ENCODE results near the gene KIFC1.

DNA sequence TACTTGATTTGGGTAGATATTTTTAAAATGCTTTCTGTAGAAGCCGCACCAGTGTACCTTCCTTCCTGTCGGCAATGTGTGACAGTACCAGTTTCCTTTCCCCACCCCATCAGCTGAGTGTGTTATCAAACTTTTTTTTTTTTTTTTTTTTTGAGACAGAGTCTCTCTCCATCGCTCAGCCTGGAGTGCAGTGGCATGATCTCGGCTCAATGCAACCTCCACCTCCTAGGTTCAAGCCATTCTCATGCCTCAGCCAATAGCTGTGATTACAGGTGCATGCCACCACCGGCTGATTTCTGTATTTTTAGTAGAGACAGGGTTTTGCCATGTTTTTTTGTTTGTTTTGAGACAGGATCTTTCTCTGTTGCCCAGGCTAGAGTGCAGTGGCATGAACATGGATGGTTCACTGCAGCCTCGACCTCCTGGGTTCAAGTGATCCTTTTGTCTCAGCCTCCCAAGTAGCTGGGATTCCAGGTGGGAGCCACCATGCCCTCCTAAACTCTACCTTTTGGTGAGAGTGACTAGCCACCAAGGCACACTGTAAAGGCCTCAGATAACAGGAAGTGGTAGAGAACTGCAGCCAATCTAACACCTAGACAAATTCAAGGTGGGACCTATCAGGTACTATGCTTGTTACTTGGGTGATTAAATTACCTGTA is 47.5 kb upstream of the KIFC1 start:
- TF ChIP-seq, protein P1, sequence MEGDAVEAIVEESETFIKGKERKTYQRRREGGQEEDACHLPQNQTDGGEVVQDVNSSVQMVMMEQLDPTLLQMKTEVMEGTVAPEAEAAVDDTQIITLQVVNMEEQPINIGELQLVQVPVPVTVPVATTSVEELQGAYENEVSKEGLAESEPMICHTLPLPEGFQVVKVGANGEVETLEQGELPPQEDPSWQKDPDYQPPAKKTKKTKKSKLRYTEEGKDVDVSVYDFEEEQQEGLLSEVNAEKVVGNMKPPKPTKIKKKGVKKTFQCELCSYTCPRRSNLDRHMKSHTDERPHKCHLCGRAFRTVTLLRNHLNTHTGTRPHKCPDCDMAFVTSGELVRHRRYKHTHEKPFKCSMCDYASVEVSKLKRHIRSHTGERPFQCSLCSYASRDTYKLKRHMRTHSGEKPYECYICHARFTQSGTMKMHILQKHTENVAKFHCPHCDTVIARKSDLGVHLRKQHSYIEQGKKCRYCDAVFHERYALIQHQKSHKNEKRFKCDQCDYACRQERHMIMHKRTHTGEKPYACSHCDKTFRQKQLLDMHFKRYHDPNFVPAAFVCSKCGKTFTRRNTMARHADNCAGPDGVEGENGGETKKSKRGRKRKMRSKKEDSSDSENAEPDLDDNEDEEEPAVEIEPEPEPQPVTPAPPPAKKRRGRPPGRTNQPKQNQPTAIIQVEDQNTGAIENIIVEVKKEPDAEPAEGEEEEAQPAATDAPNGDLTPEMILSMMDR (IDR thresholded peaks at IDR 0.05; ENCODE audit: low read length) = no peak
- TF ChIP-seq EZH2 (IDR thresholded peaks at IDR 0.05; ENCODE audit: borderline replicate concordance, low read length) = no peak
